ENCODE measurements around the gene FMNL2. TPM values are rescaled to one million over a fixed set of nuclear protein-coding genes. Genes with fewer than 3 reads are reported as not detected.
A peak's percentile ranks its signal among the peaks of the same experiment; 100 is the strongest.

Gene FMNL2
- total and polyA plus RNA-seq, 12 donors = 3.3 to 16.0 (median 4.5) TPM

DNA sequence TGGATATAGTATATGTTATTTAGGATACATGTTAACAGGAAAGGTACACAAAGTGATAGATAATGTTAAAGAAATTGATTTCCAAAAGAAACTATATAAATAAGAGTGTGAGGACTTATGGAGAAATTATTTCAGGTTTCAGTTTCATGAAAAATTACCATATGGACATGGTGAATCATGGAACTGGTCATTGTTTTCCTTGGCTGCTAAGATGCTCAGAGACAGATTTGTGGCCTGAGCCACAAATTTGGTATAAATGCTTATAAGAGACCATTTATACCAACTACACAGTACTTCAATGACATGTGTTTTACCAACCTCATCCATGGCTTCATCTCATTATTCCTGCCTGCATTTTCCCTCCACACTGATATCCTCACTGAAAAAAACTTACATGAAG lies 188.1 kb downstream of the FMNL2 start:
- DNase-seq (no peak), ATAC-seq (no peak)
- Histone ChIP-seq H3K4me3 (no peak overlapping the region), H3K36me3 (no peaks in the 10 kb centered on the region), H3K4me1 (peaks cover 0 to 24% (median 15%) of the 10 kb centered on the region in 9 donors), H3K9me3 (no peaks in the 10 kb centered on the region), H3K27ac (no peak overlapping the region), H3K27me3 (no peaks in the 10 kb centered on the region)
- intact Hi-C loops (cut with DNase I) = no loop called here
- TF ChIP-seq, protein P1, sequence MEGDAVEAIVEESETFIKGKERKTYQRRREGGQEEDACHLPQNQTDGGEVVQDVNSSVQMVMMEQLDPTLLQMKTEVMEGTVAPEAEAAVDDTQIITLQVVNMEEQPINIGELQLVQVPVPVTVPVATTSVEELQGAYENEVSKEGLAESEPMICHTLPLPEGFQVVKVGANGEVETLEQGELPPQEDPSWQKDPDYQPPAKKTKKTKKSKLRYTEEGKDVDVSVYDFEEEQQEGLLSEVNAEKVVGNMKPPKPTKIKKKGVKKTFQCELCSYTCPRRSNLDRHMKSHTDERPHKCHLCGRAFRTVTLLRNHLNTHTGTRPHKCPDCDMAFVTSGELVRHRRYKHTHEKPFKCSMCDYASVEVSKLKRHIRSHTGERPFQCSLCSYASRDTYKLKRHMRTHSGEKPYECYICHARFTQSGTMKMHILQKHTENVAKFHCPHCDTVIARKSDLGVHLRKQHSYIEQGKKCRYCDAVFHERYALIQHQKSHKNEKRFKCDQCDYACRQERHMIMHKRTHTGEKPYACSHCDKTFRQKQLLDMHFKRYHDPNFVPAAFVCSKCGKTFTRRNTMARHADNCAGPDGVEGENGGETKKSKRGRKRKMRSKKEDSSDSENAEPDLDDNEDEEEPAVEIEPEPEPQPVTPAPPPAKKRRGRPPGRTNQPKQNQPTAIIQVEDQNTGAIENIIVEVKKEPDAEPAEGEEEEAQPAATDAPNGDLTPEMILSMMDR (IDR thresholded peaks at IDR 0.05) = no peak

DNA sequence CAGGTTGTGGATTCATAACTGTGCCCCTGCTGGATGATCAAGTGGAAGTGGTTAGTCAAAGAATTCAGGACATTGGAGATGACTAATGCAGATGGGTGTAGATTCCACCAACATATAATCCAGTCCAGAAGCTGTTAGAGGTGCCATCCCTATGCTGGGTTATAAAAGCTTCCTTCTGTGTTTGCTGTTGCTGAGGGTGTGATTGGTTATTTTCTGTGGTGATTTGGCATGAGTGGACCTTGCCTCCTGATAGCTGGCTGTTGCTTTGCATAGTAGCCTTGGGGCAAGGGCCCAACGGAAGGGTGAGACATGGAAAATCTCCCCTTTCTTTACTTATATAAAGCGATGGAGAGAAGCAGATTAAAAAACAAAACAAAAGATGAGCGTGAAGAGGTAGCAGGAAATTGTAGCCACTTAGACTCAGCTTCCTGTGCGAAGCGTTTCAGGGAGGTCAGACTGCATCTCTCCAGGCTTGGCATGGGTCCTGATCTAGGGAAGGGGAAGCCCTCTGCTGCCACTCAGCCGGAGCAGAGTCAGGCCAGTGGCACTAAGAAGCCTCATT lies 190.4 kb downstream of the FMNL2 start:
- Histone ChIP-seq H3K4me1 (peaks cover 0 to 18% (median 13%) of the 10 kb centered on the region in 9 donors), H3K9me3 (no peaks in the 10 kb centered on the region), H3K4me3 (no peak overlapping the region), H3K27ac (peak overlapping the region in 1 of 10 donors; percentile 10), H3K36me3 (no peaks in the 10 kb centered on the region), H3K27me3 (no peaks in the 10 kb centered on the region)
- TF ChIP-seq, protein P1 (IDR thresholded peaks at IDR 0.05) = no peak
- ATAC-seq = peak in 5 of 8 donors; percentile 50 to 93 (median 71)
- 42 to 44% methylated on average over 6 of the region's 6 CpGs for WGBS, 2 donors
- intact Hi-C loops (cut with DNase I) = no loop called here
- DNase-seq = peak; percentile 20 to 40

DNA sequence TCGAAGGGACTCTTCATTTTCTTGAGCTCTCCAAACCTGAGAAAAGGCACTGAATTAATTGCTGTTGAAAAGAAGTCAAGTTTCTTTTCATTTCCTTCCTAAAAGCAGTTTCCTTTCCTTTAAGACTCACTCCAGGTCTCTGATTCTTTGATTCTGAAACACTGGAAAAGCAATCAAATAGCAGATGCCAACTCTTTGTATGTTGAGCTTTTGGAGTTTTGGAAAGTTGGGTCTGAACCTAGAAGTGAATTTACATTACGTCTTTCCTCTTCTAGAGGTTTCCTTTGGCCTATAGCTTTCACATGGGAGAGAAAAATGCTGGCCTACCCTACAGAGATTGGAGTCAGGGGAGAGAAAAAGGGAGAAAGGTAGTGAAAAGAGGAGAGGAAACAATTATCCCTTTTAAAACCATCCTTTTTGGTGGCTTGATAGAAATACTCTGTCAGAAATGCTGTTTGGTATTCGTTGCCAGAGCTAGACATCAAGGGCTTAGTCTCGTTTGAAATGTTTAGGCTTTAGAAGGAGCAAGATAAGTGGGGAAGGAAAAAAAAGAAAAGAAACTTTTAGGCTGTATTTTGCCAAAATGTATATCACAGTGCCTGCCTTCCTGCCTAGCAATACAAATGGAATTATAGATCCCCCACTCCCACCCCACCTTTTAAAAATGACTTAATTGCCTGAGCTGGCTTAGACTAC lies 194.6 kb downstream of the FMNL2 start:
- DNase-seq (no peak), ATAC-seq (no peak)
- no peak overlapping the region for H3K4me3 ChIP-seq
- 74 to 79% methylated on average over 4 of the region's 4 CpGs for WGBS, 2 donors
- H3K27me3 ChIP-seq = no peaks in the 10 kb centered on the region
- TF ChIP-seq, protein P1 (IDR thresholded peaks at IDR 0.05) = no peak
- no peaks in the 10 kb centered on the region for H3K36me3 ChIP-seq
- no peaks in the 10 kb centered on the region for H3K9me3 ChIP-seq
- peaks cover 0 to 22% (median 13%) of the 10 kb centered on the region in 9 donors for H3K4me1 ChIP-seq
- H3K27ac ChIP-seq = no peak overlapping the region
- intact Hi-C loops (cut with DNase I) = no loop called here

DNA sequence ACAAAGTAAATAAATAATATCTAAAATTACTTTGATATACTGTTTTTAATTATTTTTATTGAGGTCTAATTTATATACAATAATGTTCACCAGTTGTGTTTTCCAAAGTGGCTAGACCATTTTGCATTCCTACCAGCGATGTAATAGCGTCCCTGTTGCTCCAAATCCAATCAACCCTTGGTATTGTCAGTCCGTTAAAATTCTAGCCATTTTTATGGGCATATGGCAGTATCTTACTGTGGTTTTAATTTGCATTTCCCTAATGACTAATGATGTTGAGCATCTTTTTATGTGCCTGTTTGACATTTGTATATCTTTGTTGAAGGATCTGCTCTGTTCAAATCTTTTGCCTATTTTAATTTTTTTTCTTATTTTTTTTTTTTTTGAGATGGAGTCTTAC lies 197.3 kb downstream of the FMNL2 start:
- no peak for DNase-seq
- Histone ChIP-seq H3K4me3 (no peak overlapping the region), H3K36me3 (no peaks in the 10 kb centered on the region), H3K27ac (no peak overlapping the region), H3K9me3 (no peaks in the 10 kb centered on the region), H3K4me1 (peaks cover 0 to 26% (median 6%) of the 10 kb centered on the region in 9 donors), H3K27me3 (no peaks in the 10 kb centered on the region)
- TF ChIP-seq, protein P1 (IDR thresholded peaks at IDR 0.05) = no peak
- ATAC-seq = no peak
- intact Hi-C loops (cut with DNase I) = no loop called here
- 66 to 92% methylated on average over 3 of the region's 3 CpGs for WGBS, 2 donors
